AG09319 (cell line): ENCODE measurements around the gene ZNF644.

ENCODE experiments used
- DNase-seq: peaks from one replicate; pipeline ENCODE4 v3.0.0-alpha.2; 2010; ENCODE audit warnings: low read depth; ENCODE audit errors: extremely low read depth
- TF ChIP-seq, protein P1 (sequence below): IDR thresholded peaks from 2 replicates; pipeline ENCODE4 v1.5.1; 2011; ENCODE audit warnings: low read depth, mild to moderate bottlenecking, inconsistent platforms, low read length, moderate library complexity

ZNF644 gene

DNA sequence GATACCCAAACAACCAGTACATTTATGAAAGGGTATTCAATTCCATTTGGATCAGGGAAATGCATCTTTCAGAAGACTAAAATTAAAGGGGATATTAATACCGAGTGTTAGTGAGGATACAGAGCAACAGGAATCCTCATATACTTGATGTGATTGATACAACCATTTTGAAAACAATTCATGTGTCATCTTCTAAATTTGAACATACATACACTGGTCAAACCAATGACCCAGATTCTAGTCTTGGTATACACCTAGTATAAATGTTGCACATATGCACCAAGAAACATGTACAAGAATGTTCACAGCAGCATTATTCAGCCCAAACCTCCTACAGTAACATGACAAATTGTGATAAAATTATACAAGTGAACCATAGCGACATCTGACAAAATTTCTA lies 58.6 kb downstream of the ZNF644 start:
- DNase-seq, result no peak
- TF ChIP-seq, protein P1, sequence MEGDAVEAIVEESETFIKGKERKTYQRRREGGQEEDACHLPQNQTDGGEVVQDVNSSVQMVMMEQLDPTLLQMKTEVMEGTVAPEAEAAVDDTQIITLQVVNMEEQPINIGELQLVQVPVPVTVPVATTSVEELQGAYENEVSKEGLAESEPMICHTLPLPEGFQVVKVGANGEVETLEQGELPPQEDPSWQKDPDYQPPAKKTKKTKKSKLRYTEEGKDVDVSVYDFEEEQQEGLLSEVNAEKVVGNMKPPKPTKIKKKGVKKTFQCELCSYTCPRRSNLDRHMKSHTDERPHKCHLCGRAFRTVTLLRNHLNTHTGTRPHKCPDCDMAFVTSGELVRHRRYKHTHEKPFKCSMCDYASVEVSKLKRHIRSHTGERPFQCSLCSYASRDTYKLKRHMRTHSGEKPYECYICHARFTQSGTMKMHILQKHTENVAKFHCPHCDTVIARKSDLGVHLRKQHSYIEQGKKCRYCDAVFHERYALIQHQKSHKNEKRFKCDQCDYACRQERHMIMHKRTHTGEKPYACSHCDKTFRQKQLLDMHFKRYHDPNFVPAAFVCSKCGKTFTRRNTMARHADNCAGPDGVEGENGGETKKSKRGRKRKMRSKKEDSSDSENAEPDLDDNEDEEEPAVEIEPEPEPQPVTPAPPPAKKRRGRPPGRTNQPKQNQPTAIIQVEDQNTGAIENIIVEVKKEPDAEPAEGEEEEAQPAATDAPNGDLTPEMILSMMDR, result no peak

DNA sequence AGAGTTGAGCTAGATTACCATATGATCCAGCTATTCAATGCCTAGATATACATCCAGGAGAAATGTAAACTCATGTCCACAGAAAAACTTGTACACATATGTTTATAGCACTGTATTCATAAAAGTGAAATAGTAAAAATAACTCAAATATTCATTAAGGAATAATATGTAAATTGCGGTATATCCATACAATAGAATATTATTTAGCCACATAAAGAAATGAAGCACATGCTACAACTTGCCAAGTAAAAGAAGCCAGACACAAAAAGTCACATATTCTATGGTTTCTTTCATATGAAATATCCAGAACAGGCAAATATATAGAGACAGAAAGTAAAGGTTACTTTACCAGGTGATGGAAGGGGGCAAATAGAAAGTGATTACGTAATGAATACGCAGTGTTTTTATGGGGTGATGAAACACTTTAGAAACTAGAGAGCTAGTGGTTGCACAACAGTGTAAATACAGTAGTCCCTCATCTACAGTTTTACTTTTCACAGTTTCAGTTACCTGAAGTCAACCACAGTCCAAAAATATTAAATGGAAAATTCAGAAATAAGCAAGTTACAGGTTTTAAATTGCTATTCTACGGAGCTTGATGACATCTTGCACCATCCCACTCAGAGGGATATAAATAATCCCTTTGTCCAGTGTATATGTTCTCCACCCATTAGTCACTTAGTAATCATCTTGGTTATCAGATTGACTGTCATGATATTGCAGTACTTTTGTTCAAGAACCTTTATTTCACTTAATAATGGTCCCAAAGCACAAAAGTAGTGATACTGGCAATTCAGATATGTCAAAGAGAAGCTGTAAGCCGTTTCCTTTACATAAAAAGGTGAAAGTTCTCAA lies 62.3 kb downstream of the ZNF644 start:
- TF ChIP-seq, protein P1, result no peak
- no peak for DNase-seq

DNA sequence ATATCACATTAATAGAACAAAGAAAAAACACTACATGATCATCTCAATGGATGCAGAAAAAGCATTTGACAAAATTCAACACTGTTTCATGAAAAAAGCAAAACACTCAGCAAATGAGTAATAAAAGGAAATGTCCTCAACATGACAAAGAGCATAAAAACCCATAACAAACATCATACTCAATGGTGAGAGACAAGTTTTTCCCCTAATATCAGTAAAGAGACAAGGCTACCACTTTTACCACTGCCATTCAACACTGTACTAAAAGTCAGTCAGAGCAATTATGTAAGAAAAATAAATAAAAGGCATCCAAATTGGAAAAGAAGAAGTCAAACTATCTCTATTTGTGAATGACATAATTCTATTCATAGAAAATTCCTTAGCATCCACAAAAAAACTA lies 64.3 kb downstream of the ZNF644 start:
- no peak for DNase-seq
- TF ChIP-seq, protein P1, result no peak

DNA sequence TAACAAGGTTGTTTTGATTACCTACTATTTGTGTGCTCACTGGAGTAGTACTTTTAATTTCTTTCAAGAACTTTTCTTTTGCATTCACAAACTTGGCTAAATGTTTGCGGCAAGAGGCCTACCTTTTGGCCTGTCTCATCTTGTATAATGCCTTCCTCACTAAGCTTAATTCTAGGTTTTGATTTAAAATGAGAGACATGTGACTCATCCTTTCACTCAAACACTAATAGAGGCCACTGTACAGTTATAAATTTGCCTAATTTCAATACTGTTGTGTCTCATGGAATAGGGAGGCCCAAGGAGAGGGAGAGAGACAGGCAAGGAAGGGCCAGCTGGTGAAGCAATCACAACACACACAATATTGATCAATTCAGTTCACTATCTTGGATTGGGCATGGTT lies 66.1 kb downstream of the ZNF644 start:
- TF ChIP-seq, protein P1, result no peak
- no peak for DNase-seq

DNA sequence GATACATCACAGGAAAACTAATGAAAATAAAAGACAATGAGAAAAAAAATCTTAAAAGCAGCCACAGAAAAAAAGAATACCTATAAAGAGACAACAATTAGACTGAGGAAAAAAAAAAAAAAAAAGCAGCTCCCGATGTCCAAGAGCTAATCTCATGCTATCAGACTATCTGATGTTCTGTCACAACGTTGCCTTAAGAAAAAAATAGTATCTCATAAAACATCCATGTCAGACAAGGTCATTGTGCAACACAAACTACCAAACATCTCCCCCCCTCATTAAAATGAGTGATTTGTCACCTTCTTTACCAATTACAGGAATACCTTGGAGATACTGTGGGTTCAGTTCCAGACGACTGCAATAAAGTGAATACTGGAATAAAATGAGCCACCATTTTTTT lies 68.9 kb downstream of the ZNF644 start:
- TF ChIP-seq, protein P1, result no peak
- no peak for DNase-seq

DNA sequence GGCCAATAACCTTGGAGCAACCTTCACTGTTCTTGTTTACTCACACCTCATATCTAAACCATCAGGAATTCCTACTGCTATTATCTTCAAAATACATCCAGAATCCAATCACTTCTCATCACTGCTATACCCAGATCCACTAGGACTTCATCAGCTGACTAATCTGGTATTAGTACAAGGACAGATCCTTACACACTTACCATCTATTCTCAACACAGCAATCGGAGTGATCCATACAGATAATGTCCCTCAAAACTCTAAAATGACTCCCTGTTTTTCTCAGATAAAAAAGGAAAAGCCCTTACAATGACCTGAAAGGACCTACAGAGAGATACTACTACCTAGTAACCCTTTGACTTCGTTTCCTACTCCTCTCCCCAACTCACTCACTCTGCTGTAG lies 70.8 kb downstream of the ZNF644 start:
- TF ChIP-seq, protein P1, result no peak
- no peak for DNase-seq

DNA sequence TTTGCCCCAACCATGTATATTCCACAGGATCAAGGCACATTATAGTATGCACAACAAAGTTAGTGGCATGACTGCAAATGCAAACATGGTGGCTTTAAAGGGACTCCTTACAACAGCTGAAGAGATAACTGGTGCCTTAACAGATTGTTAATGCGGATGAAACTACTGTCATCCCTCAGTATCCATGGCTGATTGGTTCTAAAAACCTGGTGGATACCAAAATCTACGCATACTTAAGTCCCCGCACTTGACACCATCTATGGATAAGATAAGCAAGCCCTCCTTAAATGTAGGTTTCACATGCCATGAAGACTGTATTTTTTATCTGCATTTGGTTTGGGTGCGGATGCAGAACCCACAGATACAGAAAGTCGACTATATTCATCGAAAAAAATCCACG lies 73.5 kb downstream of the ZNF644 start:
- TF ChIP-seq, protein P1, result no peak
- DNase-seq, result no peak
